ENCODE data around the gene LTBP1. TPM values are rescaled to one million over a fixed set of nuclear protein-coding genes. Genes with fewer than 3 reads are reported as not detected.

The LTBP1 gene
- total RNA-seq, 2 donors from 2014 or later: 19.4 to 23.1 TPM

DNA sequence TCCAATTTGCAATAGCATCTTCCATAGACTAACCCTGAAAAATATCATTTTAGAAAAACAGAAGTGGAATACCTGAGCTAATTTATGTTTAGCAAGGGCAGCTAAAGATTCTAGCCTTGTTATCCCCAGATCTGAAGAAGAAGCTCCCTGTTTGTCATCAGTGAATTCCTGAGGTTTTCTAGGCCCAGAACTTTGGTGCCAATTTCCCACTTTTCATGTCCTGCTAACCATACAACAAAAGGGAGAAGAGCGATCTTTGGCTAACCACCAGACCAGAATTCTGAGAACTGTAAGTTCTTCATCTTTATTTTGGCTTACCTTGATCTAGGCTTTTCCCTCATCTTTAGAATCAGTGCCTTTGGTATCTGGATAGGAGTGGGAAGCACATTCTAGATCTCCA lies 478.4 kb downstream of the LTBP1 start:
- Histone ChIP-seq H3K9ac (ENCODE audit: low read depth in 2 of 2, low read length in 2 of 2) (no peak overlapping the region), H3K36me3 (no peaks in the 10 kb centered on the region), H3K27me3 (no peaks in the 10 kb centered on the region), H3K27ac (no peak overlapping the region), H3K4me1 (no peaks in the 10 kb centered on the region), H3K4me3 (no peak overlapping the region), H3K9me3 (no peaks in the 10 kb centered on the region)
- intact Hi-C loops (cut with DNase I): no loop called here
- no peak for DNase-seq
- TF ChIP-seq, protein P1, sequence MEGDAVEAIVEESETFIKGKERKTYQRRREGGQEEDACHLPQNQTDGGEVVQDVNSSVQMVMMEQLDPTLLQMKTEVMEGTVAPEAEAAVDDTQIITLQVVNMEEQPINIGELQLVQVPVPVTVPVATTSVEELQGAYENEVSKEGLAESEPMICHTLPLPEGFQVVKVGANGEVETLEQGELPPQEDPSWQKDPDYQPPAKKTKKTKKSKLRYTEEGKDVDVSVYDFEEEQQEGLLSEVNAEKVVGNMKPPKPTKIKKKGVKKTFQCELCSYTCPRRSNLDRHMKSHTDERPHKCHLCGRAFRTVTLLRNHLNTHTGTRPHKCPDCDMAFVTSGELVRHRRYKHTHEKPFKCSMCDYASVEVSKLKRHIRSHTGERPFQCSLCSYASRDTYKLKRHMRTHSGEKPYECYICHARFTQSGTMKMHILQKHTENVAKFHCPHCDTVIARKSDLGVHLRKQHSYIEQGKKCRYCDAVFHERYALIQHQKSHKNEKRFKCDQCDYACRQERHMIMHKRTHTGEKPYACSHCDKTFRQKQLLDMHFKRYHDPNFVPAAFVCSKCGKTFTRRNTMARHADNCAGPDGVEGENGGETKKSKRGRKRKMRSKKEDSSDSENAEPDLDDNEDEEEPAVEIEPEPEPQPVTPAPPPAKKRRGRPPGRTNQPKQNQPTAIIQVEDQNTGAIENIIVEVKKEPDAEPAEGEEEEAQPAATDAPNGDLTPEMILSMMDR (IDR thresholded peaks at IDR 0.05): no peak

DNA sequence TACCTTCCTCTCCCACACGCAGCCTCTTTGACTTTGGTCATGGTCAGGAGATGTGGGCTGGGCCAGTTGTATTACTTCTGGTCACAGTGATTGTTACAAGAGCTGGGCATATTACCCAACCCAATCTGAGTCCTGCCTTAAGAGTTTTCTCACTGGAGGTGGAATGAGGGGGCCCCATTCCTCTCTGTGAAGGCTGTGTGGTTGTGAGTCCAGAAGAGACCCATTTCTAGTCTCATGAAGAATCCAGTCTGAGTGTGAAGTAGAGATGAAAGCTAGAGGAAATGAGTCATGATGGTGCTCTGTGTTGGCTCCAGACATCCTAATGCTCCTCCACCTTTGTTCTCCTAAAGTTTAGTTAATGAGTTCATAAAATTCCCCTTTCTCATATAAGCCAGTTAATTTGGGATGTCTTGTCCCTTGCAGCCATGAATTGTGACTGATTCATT lies 478.9 kb downstream of the LTBP1 start:
- no peak for DNase-seq
- TF ChIP-seq, protein P1 (IDR thresholded peaks at IDR 0.05): no peak
- intact Hi-C loops (cut with DNase I): no loop called here

DNA sequence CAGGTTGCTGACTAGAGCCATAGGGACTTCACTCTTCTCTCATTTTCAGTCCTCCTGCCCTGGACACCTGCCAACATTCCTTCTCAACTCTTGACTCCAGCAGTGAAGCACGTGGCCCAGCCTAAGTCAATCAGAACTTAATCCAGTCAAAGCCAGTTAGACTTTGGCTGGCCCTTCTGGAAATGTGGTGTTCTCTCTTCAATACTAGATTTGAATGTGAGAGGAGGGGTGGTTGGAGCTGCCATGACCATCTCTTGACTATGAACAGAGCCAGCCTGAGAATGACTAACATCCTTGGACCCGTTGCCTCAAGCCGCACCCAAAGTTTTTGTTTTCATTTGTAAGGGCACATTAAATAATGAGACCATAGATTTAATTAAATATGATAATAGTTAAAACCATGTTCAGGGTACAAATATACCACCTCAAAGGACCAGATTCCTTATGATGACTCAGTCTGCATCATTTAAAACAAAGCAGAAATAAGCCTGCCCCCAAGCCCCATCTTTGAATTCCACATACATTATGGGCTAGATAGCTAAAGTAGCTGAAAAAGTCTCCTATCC lies 480.0 kb downstream of the LTBP1 start:
- H3K27ac ChIP-seq: no peak overlapping the region
- H3K4me1 ChIP-seq: no peaks in the 10 kb centered on the region
- TF ChIP-seq, protein P1 (IDR thresholded peaks at IDR 0.05): no peak
- intact Hi-C loops (cut with DNase I): no loop called here
- H3K27me3 ChIP-seq: no peaks in the 10 kb centered on the region
- no peaks in the 10 kb centered on the region for H3K36me3 ChIP-seq
- no peak overlapping the region for H3K9ac ChIP-seq (ENCODE audit: low read depth in 2 of 2, low read length in 2 of 2)
- DNase-seq: no peak
- H3K4me3 ChIP-seq: no peak overlapping the region
- no peaks in the 10 kb centered on the region for H3K9me3 ChIP-seq

More for the DNA sequence above, 478.9 kb downstream of the LTBP1 start:
- H3K4me3 ChIP-seq: no peak overlapping the region
- H3K9me3 ChIP-seq: no peaks in the 10 kb centered on the region
- no peaks in the 10 kb centered on the region for H3K36me3 ChIP-seq
- no peaks in the 10 kb centered on the region for H3K27me3 ChIP-seq
- no peaks in the 10 kb centered on the region for H3K4me1 ChIP-seq
- no peak overlapping the region for H3K9ac ChIP-seq (ENCODE audit: low read depth in 2 of 2, low read length in 2 of 2)
- no peak overlapping the region for H3K27ac ChIP-seq

DNA sequence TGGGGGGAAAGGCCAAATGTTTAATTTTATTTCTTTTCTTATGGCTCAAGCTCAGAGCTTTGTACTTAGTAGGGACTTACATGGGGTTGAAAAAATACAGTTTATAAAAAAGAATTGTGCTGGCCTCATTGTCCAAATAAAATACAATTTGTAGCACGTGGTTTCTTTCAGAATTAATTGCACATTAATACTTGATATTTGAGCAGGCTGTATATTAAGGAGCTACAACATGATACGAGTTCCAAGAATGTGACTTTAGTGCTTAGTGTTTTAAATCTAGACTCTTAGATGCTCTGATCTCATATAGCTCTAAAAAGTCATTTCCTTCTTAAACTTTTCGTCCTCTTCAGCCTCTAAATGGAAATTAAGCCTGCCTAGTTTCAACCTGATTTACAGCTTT lies 483.3 kb downstream of the LTBP1 start:
- no peak overlapping the region for H3K9ac ChIP-seq (ENCODE audit: low read depth in 2 of 2, low read length in 2 of 2)
- TF ChIP-seq, protein P1 (IDR thresholded peaks at IDR 0.05): no peak
- H3K27ac ChIP-seq: no peak overlapping the region
- H3K9me3 ChIP-seq: no peaks in the 10 kb centered on the region
- intact Hi-C loops (cut with DNase I): no loop called here
- no peaks in the 10 kb centered on the region for H3K27me3 ChIP-seq
- DNase-seq: no peak
- H3K36me3 ChIP-seq: no peaks in the 10 kb centered on the region
- H3K4me1 ChIP-seq: no peaks in the 10 kb centered on the region
- H3K4me3 ChIP-seq: no peak overlapping the region

DNA sequence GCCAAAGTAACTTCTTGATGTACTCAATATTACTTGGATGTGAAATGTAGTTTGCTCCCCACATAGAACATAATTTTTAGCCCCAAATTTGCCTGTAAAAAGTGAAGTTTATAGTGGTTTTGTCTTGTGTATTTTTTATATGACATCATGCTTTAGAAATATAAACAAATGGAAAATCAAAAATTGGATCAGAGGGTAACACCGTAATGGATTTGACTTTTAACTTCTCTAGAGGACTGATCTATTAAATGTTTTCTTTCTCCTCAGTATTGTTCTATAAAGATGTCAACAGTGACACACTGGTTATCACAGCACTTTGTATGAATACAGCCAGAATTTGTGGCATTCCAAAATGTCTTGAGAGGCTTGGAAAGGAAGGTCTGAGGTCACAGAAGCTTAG lies 484.1 kb downstream of the LTBP1 start:
- Histone ChIP-seq H3K36me3 (no peaks in the 10 kb centered on the region), H3K4me1 (no peaks in the 10 kb centered on the region), H3K27ac (no peak overlapping the region), H3K27me3 (no peaks in the 10 kb centered on the region), H3K9ac (ENCODE audit: low read depth in 2 of 2, low read length in 2 of 2) (no peak overlapping the region), H3K9me3 (no peaks in the 10 kb centered on the region), H3K4me3 (no peak overlapping the region)
- TF ChIP-seq, protein P1 (IDR thresholded peaks at IDR 0.05): no peak
- intact Hi-C loops (cut with DNase I): no loop called here
- DNase-seq: no peak
